ENCODE results near the gene ZNF385C.

DNA sequence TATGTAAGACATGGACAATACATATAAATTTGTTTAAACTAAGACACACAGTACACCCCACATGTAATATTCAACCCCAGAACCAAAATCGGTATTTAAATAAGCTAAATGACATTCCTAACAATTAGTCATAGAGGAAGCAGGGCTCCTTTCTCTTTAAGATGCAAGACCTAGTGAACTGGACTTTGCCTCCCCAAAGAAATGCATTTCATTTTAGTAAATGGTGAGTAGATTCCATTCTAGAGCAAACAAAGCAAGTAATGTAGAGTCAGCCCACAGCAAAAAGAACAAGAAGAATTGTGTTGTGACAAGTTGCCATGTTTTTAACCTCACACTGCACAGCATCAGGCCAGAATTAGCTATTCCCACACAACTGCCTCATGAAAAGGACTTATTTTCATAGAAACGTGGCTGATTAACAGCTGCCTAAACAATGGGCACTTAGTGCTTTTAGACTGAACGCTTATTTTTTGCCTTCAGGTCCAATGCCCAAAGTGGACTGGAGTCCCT, 95.4 kb downstream of the ZNF385C start:
- TF ChIP-seq CTCF (IDR thresholded peaks at IDR 0.05) = no peak
- no peak for TF ChIP-seq EZH2 (IDR thresholded peaks at IDR 0.05; ENCODE audit: borderline replicate concordance, insufficient read depth, low read depth, low read length, poor library complexity, severe bottlenecking)

Measured in B cell (primary cell).